ELF-1 (cell line): ENCODE measurements around the gene VPS54.
A peak's percentile ranks its signal among the peaks of the same experiment; 100 is the strongest.

Experiments
- DNase-seq: peaks from one replicate; pipeline ENCODE4 v3.0.0-alpha.2; 2016; ENCODE audit warnings: low read depth, low spot score

Gene VPS54

GRCh38 chr2:63874204-63875130, 144.8 kb downstream of the VPS54 start:
- DNase-seq, result no peak

- DNase-seq, result no peak
Measured at GRCh38 chr2:63872571-63873328, 146.5 kb downstream of the VPS54 start.

- no peak for DNase-seq
Measured at GRCh38 chr2:63871864-63872263, 147.4 kb downstream of the VPS54 start.

GRCh38 chr2:63870679-63871078, 148.5 kb downstream of the VPS54 start:
- no peak for DNase-seq

- DNase-seq, result no peak
Measured at GRCh38 chr2:63866009-63866709, 153.1 kb downstream of the VPS54 start.

GRCh38 chr2:63865159-63865799, 153.9 kb downstream of the VPS54 start:
- DNase-seq, result no peak

GRCh38 chr2:63863707-63864106, 155.5 kb downstream of the VPS54 start:
- DNase-seq, result no peak

- no peak for DNase-seq
Measured at GRCh38 chr2:63862806-63863205, 156.4 kb downstream of the VPS54 start.

GRCh38 chr2:63861220-63861822, 157.9 kb downstream of the VPS54 start:
- peak; percentile 48 for DNase-seq

- DNase-seq, result no peak
Measured at GRCh38 chr2:63858291-63858690, 160.9 kb downstream of the VPS54 start.

- no peak for DNase-seq
Measured at GRCh38 chr2:63856303-63856603, 163.0 kb downstream of the VPS54 start.

GRCh38 chr2:63855418-63856302, 163.6 kb downstream of the VPS54 start:
- no peak for DNase-seq

GRCh38 chr2:63853527-63854310, 165.5 kb downstream of the VPS54 start:
- no peak for DNase-seq

GRCh38 chr2:63851691-63852311, 167.4 kb downstream of the VPS54 start:
- DNase-seq, result no peak

GRCh38 chr2:63850649-63851048, 168.6 kb downstream of the VPS54 start:
- no peak for DNase-seq

- no peak for DNase-seq
Measured at GRCh38 chr2:63850204-63850571, 169.0 kb downstream of the VPS54 start.

GRCh38 chr2:63849381-63850203, 169.6 kb downstream of the VPS54 start:
- peak; percentile 65 for DNase-seq

- peak; percentile 57 for DNase-seq
Measured at GRCh38 chr2:63847571-63847970, 171.7 kb downstream of the VPS54 start.
